Measurements from ENCODE around the gene TMOD2.

TMOD2 gene

GRCh38 chr15:51735228-51736010 lies 16.0 kb upstream of the TMOD2 start:
- no peak for DNase-seq (ENCODE audit: low read depth in 2 of 2)

DNA sequence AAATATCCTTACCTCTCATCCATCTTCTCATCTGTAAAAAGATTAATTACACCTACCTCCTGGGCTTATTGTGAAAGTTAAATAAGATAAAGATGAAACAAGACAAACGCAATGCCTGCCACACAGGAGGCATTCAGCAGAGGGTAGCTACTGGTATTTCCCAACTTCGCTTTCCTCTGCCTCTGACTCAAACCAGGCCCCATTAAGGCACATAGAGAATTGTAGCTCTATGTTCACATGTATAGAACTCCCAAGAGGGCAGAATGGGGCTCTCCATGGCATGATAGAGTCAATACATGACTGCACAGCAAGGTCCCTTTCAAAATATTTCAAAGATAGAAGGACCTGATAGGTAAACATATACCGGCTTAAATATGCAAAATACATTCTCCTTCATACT lies 15.3 kb upstream of the TMOD2 start:
- no peak for DNase-seq (ENCODE audit: low read depth in 2 of 2)

DNA sequence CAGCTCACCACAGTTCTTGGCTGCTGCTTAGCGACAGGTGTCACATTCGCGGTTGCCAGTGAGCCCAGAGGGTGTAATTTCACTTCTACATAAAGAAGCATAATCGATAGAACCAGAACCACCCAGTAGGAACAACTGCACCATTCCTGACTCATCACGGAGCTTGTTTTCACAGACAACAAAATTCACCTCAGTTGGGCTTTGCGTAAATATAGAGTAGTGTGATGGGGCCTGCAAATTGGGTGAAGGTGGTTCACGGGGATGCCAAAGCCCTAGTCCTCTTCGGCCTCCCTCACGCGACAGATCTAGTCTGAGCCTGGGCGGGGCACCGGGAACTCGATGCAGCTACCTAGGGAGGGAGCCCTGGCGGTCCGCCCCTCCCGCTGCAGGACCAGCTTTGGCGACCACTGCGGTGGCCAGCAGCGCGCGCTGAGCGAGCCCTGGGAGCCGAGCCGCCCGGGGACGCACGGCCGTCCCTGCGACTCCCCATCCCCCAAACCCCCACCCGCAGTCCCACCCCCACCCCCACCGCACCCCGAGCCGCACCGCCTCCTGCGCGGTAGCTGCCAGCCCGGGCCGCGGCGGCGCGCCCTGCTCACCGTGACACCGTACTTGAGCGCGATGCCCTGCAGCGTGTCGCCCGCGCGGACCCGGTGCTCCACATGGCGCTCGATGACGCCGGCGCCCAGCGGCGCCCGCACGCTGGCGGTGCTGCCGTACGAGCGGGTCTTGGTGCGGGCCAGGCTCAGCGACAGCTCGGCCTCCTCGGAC lies 14.5 kb upstream of the TMOD2 start:
- DNase-seq (ENCODE audit: low read depth in 2 of 2): no peak

DNA sequence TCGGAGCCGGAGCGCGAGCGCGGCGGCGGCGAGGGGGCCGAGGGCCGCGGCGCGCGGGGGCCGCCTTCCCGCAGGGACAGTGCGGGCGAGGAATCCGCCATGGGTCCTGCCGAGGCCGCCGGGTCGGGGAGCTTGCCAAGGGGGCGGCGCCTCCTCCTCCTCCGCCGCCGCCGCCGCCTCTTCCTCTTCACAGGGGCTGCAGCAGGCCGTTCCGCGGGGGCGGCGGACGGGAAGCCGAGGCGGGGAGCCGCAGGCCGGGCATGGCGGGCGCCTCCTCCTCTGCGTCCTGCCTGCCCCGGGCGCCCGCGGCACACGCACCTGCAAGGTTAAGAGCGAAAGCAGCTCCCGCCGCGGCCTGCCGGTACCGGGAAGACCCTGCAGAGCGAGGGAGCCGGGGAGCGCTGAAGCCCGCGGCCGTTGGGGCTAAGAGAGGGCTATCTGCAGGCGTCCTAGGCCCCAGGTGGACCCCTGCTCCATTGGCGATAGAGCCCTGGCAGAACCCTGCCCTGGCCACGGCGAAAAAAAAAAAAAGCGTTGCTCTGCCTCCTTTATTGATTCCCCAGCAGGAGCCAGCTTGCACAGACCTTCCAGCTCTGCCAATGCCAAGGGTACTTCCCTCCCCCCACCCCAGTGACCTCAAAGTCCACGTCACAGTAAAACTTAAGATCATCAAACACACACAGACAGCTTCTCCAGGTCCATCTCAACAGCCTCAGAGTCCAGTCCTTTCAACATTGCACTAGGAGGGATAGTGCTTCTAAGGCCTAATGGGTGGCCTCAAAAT lies 13.7 kb upstream of the TMOD2 start, which contains the start of gene LYSMD2:
TSS of gene LYSMD2 (minus strand) at position 134 of the 784 bp plus-strand sequence. CDS start at position 101, 33 bp downstream.
- DNase-seq (ENCODE audit: low read depth in 2 of 2): peak; percentile 46

GRCh38 chr15:51738553-51738952 lies 12.8 kb upstream of the TMOD2 start:
- no peak for DNase-seq (ENCODE audit: low read depth in 2 of 2)

- no peak for DNase-seq (ENCODE audit: low read depth in 2 of 2)
Observed at GRCh38 chr15:51739061-51739712, 12.2 kb upstream of the TMOD2 start.

DNA sequence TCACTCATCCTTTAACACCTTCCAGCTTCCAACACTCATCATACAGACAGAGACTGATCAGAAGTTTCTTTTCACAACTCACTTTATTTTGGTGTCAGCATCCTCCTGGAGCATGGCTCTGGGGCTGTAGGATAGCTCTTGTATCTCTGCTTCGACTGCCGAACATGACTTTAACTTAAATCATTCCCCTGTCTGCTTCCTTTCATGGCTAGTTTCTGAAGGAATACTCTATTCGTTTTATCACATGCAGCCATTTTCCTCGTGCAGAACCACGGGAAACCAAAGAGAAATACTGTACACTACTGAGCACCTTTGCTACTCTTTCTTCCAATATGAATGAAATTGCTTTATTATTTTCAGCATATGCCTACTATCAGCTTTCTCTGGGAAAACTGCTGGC lies 2.1 kb upstream of the TMOD2 start:
- no peak for DNase-seq (ENCODE audit: low read depth in 2 of 2)

DNA sequence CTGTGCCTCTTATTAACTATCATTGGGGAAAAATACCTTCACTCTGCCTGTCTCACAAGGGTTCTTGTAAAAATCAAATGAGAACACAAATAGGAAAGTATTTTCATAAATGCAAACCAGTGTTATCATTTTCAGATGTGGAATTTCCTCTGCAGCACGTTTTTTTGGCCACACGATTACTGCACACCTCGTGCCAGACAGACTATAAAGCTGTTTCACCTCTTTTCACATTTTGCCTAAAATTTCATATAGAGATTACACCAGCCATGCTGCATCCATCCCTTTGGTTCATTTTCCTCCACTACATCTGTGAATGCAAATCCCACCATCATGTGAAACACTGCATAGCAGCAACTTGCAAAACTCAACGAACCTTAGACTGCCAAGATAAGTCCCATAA lies 1.2 kb upstream of the TMOD2 start:
- no peak for DNase-seq (ENCODE audit: low read depth in 2 of 2)

DNA sequence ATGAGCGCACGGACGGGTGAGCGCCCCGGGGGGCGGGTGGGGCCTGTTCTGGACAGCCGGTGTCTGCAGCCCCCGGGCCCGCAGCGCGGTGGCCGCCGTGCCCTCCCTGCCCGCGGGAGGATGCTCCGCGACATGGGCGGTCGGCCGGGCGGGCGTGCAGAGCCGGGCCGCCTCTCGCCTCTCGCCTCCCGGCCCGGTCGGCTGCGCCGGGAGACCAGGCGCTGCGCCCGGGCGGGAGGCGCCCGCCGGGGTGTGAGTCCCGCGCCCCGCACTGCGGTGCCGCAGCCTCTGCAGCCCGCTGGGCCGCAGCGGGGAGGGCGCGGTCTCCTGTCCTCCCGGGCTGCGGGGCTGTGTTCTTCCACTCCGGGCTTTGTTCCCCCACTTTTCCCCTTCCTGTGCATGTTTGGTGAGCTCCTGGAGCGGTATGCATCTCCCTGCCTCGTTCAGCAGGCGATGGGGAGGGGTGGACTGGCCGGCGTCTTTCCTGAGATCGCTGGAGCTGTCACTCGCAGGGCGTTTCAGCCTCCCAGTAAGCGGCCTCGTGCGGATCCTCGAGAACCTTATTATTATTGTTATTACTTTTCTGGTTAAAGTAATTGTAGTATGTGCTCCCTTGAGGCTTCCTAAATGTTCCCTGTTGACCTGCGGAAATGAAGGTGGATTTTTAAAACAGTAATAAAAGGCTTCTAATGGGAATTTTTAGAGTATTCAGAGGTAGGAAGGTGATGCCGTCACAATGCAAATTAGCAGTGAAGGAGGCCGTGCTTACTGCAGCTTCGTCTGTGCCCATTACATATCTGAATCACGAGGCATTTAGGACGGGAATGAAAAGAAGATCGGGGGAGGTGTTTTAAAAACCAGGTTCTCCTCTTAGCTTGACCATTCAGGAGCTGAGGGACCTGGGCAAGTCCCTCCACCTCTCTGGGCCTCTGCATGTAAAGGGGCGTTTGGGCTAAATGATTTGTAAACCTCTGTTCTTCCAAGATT lies 593 bp downstream of the TMOD2 start:
- DNase-seq (ENCODE audit: low read depth in 2 of 2): no peak

GRCh38 chr15:51752888-51753287 lies 1.5 kb downstream of the TMOD2 start:
- DNase-seq (ENCODE audit: low read depth in 2 of 2): no peak

- no peak for DNase-seq (ENCODE audit: low read depth in 2 of 2)
Observed at GRCh38 chr15:51754267-51754666, 2.9 kb downstream of the TMOD2 start.

- no peak for DNase-seq (ENCODE audit: low read depth in 2 of 2)
Observed at GRCh38 chr15:51755790-51756189, 4.4 kb downstream of the TMOD2 start.

DNA sequence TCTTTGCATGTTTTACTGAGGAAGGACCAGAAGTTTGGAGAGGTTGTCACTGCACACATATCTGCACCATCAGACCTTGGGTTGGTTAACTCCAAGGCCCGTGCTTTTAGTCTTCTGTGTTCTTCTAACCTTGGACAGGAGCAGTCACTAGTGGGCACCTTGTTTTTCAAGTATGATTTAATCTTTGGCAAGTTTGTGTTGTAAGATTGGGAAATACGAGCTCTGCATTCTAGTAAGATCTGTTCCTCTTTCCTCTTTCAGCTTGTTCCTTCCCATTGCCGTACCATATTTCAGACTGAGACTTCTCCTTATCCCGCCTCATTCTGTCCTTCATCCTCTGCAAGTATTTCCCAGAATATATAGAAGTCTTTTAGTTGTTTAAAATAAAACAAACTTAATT lies 5.1 kb downstream of the TMOD2 start:
- no peak for DNase-seq (ENCODE audit: low read depth in 2 of 2)

- no peak for DNase-seq (ENCODE audit: low read depth in 2 of 2)
Observed at GRCh38 chr15:51757450-51757849, 6.1 kb downstream of the TMOD2 start.

GRCh38 chr15:51758645-51759044 lies 7.2 kb downstream of the TMOD2 start:
- DNase-seq (ENCODE audit: low read depth in 2 of 2): no peak

DNA sequence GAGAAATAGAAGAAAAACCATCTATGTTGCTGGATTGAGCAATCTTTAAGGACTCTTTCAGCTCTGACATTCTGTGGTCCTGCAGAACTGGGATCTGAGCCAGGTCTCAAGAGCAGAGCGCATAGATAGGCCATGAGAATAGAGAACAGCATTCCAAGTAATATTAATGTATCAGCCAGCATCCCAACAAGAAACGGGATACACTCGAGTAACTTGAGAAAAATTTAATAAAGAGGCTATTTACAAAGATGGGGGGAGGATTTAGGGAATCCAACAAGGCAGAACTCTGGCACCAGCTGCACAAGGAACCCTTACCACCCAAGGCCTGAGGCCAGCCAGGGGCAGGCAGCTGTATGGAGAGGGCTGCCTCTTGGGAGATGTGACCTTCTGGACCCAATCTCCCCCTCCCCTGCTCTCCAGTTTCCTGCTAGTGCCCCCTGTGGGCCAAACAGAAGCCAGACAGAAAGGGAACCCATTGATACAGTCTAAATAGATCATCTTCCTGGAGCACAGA lies 8.2 kb downstream of the TMOD2 start:
- DNase-seq (ENCODE audit: low read depth in 2 of 2): no peak

DNA sequence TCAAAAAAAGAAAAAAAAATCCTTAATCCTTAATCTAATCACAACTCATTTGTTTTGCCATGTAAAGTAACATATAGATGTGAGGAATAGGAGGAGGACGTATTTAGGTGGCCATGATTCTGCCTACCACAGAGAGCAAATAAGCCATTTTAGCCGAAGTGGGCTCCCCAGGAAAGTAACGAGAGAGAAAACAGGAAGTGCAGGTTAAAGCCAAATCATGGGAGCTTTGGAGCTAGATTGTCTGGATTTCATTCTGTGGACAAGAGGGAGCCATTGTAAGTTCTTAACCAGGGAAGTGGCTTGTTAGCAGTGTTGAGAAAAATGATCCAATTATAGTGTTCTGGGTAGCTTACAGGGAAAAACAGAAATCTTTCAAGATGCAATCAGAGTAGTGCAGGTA lies 9.4 kb downstream of the TMOD2 start:
- no peak for DNase-seq (ENCODE audit: low read depth in 2 of 2)

- no peak for DNase-seq (ENCODE audit: low read depth in 2 of 2)
Observed at GRCh38 chr15:51765751-51766150, 14.4 kb downstream of the TMOD2 start.

DNA sequence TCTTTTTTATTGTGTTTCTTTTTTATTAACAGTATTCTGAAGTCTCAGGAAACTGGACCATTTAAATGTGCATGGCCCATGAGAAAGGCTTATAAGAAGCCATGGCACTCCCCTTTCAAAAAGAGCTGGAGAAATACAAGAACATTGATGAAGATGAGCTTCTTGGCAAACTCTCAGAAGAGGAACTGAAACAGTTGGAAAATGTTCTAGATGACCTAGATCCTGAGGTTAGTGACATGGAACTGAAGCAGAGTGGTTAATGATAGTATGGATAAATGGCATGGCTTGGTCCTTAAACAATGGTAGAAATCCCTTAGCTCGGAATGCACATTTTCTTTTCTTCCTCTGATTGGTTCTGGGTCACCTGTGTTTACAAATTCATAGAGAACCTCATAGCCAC lies 14.9 kb downstream of the TMOD2 start:
- DNase-seq (ENCODE audit: low read depth in 2 of 2): no peak

DNA sequence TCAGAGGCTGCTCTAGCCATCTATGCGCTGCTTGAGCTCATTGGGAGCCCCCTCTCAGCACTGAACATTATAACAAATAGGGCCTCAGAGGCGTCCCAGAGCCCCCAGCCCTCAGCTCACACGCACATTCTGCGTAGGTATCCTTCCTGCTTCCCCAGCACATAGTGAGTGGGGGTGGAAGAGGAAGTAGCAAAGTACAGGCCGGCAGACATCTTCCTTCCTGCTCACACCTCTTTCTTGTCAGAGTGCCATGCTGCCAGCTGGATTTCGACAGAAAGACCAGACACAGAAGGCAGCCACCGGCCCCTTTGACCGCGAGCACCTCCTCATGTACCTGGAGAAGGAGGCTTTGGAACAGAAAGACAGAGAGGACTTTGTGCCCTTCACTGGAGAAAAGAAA lies 16.6 kb downstream of the TMOD2 start:
- DNase-seq (ENCODE audit: low read depth in 2 of 2): no peak
